DOHH2 (cell line): Measurements from ENCODE around the gene KIRREL2.

ENCODE experiments used
- CTCF ChIP-seq: fragments of 200-600 bp; sonication (generic); IDR thresholded peaks from one replicate; pipeline ENCODE4 v1.5.1; 2014; ENCODE audit warnings: antibody characterized with exemption, mild to moderate bottlenecking, low read depth, low read length; ENCODE audit not compliant: poor library complexity, severe bottlenecking
- EZH2phosphoT487 ChIP-seq: fragments of 200-600 bp; sonication (generic); IDR thresholded peaks from 2 replicates; pipeline ENCODE4 v1.6.1; 2017; ENCODE audit warnings: borderline replicate concordance, mild to moderate bottlenecking, antibody characterized with exemption, low read length, moderate library complexity, mixed read lengths

- TF ChIP-seq CTCF (no peak), EZH2phosphoT487 (no peak)
Observed at GRCh38 chr19:35885225-35885738, 28.6 kb downstream of the KIRREL2 start.
